WI38 (cell line): ENCODE results near the gene SULF2.

ENCODE experiments used
- H3K4me3 ChIP-seq: 2 replicates; pipeline ENCODE4 v1.5.1; 2011; ENCODE audit warnings: low read depth, mild to moderate bottlenecking, control low read depth, low read length
- CTCF ChIP-seq: IDR thresholded peaks from 2 replicates; pipeline ENCODE4 v1.5.1; 2012; ENCODE audit warnings: low read depth, mild to moderate bottlenecking, control low read depth, low read length

SULF2 gene

GRCh38 chr20:47659904-47660601, 125.2 kb downstream of the SULF2 start:
- TF ChIP-seq CTCF: no peak
- H3K4me3 ChIP-seq: no peak overlapping the region

DNA sequence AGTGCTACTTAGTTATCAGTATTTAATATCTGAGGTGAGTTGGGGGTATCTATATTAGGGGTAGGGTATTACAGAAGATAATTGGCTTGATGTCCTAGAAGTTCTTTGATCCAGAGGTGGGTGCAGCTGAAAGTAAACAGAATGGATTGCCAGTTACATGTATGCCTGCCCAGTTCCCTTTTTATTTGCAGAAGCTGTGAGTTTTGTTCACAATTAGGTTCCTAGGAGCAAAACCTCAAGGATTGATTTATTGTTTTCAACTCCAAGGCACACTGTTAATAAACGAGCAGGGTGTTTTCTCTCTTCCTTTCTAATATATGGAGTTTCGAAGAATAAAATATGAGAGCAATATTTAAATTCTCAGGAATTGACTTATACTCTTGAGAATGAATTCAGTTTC, 129.0 kb downstream of the SULF2 start:
- H3K4me3 ChIP-seq: no peak overlapping the region
- no peak for TF ChIP-seq CTCF

DNA sequence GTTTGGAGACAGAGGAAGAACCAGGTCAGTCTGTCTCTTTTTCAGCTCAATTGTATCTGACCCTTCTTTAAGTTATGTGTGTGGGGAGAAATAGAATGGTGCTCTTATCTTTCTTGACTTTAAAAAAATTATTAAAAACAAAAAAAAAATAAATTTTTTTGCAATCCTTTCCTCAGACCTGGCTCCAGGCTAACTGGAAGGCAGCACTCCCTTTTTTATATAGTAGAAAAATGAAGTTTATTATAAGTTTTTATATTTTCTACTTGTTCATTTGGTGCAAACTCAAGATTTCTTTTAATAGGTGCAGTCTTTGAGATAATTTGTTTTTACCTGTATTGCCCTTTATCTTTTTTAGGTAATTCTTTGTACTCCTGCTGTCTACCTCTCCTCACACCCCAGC, 129.6 kb downstream of the SULF2 start:
- no peak overlapping the region for H3K4me3 ChIP-seq
- no peak for TF ChIP-seq CTCF

GRCh38 chr20:47654370-47654769, 130.9 kb downstream of the SULF2 start:
- TF ChIP-seq CTCF: no peak
- no peak overlapping the region for H3K4me3 ChIP-seq

GRCh38 chr20:47653869-47654268, 131.4 kb downstream of the SULF2 start:
- TF ChIP-seq CTCF: no peak
- no peak overlapping the region for H3K4me3 ChIP-seq

DNA sequence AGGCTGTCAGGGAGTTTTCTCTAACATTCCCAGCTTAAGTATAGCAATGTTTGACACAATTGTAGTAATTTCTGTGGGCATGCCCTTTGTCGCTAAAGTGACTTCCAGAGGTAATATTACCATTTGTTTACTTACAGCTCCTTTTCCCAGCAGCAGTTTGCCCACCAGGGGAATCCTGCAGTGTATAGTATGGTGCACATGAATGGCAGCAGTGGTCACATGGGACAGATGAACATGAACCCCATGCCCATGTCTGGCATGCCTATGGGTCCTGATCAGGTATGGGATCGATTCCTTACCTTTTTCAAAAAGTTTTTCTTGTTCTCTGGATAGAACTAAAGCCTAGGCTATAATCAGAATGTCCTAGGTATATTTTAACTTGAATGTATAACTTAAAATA, 132.5 kb downstream of the SULF2 start:
- no peak overlapping the region for H3K4me3 ChIP-seq
- no peak for TF ChIP-seq CTCF

GRCh38 chr20:47652301-47652700, 133.0 kb downstream of the SULF2 start:
- no peak overlapping the region for H3K4me3 ChIP-seq
- no peak for TF ChIP-seq CTCF
